NK-92 treated with Interleukin-12 subunit alpha and Interleukin-12 subunit beta, amount 100 ng/mL, for 24 hours (cell line): ENCODE data around the gene SBK1.
"Not testable (repeated sequence)": the region's sequence is repeated elsewhere in the genome, so short reads cannot be mapped to it uniquely, and the experiment has no call there.

Source experiments
- DNase-seq: peaks from one replicate; lab custom pipeline; 2025; lab: John Stamatoyannopoulos, UW

Gene SBK1

DNA sequence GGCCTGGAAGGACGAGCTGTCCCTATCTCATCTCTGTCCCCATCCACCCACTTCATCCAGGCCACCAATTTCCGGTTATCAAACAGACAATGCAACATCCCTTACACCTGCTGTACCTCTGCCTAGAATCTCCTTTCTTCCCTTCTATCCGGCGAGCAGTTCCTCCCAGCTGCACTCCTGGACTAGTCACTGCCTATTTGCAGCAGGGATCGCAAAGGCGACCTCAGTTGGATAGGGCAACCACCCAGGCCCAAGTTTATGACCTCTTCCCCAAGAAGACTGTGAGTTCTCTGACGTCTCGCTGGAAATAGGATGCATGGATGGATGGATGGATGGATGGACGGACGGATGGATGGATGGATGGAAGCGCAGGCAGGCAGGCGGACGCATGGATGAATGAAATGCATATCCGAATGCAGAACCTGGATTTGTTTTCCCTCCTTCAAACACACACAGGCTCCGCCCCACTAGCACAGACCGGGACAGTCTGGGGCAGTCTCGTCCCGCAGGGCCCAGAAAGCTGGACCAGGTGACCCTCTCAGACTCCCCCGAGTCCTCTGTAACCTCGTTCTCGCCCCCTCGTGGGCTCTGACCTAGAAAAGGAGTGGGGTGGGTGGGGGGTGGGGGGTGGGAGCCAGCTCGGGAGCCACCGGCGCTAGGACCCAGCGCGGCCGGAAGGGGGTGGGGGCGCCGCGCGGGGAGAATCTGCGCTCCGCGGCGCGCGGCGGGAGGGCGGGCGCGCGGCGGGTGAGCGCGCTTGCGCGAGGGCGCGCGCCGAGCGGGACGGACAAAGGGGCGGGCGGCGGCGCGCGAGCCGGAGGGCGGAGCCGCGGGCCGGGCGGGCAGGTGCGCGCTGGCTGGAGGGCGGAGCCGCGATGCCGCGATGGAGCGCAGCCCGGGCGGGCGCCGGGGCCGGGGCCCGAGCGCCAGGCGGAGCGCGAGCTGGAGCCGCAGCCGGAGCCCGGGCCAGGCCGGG is at the start of gene SBK1:
Gene SBK1, plus strand, starts transcription at position 875 of the 976 bp plus-strand sequence. CDS start 24,867 bp downstream, outside the sequence.
- DNase-seq, result peak; percentile 67

DNA sequence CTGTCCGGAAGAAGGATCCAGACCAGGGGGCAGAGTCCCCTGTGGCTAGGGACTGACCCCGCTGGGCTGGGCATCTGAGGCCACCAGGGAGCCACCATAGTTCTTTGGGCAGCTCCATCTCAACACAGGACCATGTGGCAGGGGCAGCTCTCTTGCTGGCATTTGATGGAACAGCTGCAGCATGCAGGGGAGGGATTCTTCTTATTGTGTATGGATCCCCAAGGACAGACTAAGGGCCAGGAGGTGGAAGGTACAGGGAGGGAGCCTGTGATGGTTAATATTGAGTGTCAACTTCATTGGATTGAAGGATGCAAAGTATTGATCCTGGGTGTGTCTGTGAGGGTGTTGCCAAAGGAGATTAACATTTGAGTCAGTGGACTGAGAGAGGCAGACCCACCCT is 42.8 kb upstream of the SBK1 start:
- not testable (repeated sequence) for DNase-seq

DNA sequence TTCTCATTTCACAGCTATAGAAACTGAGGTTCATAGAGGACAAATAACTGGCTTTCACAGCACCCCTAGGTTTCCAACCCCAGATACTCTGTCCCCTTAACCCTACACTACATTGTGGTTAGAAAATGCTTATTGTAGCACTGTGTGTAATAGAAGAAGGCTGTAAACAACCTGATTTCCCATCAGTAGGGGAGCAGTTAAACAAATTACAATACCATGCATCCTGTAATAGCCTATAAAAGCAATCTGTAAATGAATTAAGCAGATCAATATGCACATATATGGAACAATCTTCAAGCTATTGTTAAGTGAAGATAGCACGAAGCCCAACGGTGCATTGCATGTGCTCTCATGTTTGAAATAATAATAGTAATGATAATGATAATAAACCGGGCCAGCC is 41.3 kb upstream of the SBK1 start:
- no peak for DNase-seq

DNA sequence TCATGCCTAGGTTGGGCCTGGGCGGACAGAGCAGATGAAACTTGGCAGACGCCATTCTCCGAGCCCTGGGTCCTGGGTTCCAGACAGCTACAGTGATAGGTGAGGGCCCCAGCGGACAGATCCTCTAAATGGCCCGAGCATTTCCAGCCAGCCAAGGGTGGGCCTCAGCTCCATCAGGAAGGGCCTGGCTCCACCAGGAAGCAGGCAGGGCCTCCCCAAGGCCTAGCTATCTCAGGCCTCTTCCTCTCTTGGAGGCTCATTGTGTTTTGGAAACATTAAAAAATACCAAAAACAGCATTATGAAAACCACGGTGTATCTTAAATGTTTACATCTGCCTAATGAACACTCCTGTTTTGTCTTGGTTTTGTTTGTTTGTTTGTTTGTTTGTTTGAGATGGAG is 38.2 kb upstream of the SBK1 start:
- DNase-seq, result no peak

DNA sequence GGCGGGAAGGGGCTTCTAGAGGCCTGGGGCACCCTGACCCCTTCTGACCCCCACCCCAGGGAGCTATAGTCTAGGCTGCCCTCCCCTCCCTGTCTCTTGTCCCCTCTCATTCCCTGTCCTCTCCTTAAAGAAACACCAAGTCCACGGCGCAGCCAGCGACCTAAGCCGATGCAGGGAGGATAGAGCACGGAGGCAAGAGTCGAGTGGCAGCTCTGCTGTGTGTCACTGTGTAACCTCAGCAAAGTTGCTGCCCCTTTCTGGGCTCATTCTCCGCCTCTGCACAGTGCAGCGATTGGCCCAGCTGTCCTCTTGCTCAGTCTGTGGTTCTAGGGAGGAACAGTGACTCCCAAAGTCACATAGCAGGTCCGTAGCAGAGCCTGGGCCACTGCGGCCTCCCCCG is 36.5 kb upstream of the SBK1 start:
- DNase-seq, result no peak

DNA sequence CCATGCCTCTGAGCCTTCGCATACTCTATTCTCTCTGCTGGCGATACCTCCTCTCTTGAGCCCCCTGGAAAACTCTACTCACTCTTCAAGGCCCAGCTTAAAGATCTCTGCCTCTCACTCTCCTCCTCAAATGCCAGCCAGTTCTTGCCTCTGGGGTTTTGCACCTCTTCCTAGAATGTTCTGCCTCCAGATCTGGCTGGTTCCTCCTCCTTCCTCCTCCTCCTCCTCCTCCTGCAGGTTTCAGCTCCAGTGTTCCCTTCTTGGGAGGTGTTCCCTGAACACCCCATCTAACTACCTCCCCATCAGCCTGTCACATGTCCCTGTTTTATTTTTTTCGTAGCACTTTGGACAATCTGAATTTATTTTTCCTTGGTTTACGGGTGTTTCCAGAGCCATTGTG is 35.1 kb upstream of the SBK1 start:
- DNase-seq, result no peak

DNA sequence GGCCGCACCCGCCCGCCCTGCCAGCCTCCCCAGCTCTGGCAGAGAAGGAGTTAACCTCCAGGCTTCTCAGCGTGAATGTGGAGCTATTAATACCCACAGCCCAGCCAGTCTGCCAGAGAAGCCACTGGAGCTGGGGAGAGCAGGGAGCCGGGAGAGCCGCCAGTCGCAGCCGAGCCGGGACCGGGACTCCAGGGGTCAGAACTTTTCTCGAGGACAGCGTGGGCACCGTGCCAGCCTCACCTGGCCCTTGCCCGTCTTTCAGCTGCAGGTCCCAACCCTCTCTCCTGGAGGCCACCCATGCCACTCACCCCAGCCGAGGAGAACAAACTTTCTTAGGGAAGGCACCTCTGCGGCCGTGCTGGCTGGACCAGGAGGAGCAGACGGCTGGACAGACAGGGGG is 33.8 kb upstream of the SBK1 start:
- no peak for DNase-seq

DNA sequence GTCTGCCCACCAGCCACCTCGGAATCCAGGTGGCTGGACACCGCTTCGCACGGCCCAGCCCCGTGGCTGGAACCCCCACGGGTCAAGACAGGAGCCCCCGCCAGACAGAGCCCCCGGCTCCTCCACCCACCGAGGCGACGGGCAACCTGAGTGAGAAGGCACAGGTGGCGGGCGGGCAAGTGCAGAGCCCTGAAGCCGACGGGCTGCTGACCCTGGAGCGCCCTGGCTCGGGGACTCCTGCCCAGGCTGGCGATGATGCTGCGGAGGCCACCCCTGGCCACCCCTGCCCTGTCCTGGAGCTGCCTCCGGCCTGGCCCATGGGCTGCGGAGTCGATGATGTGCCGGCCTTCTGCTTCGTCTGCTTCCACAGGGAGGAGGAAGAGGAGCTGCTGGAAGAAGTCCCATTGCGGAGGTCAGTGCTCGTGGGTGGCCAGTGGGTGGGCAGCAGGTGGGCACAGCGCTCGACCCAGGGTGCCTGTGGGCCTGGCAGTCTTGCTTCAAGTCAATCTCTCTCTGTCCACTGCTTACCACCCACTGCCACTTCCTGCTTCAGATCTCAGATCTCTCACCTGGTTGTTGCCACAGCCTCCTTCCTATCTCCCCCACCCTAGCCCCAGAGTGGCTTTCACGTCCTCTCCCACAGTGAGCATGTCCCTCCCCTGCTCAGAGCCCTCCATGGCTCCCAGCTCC is 33.1 kb upstream of the SBK1 start:
- DNase-seq, result peak; percentile 12

DNA sequence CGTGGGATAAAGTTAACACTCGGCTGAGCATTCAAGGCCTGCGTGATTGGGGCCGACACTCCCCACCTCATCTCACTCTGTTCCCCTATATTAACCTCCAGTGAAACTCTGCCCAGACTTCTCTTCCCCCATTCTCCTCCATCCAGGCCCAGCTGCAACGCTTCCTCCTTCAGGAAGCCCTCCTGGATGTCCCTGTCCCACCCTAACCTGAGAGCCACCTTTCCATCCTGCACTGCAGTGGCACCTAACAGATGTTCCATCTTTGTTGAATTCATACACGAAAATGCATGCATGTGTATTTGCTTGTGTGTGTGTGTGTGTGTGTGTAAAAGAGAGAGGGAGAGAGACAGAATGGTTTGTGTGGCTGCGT is 32.6 kb upstream of the SBK1 start:
- no peak for DNase-seq

DNA sequence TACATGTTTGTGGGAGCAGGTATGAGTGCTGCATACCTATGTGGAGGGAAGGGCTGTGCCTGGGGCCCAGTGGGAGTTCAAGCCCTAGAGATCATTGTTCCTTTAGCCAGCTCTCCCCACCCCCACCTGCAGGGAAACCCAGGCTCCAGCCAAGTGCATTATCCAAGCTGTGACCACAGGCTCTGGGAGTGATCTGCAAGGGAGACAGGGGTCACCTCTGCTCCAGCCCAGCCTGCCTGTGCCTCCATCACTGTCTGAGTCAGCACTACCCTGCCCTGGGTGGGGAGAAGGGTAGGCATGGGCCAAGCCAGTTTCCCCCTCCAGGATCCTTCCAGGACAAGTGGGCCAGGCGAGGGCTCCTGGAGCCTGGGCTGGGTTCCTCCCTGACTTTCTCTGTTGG is 32.1 kb upstream of the SBK1 start:
- DNase-seq, result no peak

DNA sequence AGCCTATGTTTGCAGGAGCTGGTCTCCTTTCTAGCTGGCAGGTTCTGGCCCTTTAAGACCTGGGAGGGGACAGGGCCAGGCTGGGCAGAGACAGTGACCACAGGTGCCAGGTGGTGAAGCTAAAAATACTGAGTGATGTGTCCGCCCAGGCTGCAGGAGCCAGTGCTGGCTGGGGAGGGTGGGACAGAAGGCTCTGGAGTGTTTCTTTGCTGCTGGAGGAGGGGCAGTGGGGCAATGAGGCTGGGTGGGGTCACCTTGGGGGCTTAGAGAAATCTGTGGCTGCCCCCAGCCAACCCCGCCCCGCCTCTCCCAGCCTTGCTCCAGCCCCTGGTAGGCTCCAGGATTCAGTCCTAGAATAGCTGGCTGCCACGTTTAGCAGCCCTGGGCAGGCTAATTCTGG is 30.4 kb upstream of the SBK1 start:
- no peak for DNase-seq

DNA sequence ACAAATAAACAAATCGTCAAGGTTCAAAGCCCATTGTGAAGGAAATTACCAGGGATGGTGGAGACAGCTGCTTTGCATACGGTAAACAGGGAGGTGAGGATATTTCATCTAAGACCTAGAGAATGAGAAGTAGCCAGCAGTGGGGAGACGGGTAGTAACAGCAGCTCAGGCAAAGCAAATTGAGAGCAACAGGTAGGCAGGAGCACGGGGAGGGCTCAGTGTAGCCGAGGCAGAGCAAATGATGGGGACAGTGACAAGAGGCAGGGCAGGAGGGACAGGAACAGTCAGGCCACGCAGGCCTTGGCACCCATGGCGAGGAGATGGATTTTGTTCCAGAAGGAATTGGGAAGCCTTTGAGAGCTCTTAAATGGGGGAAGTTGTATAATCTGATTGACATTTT is 29.0 kb upstream of the SBK1 start:
- DNase-seq, result no peak

DNA sequence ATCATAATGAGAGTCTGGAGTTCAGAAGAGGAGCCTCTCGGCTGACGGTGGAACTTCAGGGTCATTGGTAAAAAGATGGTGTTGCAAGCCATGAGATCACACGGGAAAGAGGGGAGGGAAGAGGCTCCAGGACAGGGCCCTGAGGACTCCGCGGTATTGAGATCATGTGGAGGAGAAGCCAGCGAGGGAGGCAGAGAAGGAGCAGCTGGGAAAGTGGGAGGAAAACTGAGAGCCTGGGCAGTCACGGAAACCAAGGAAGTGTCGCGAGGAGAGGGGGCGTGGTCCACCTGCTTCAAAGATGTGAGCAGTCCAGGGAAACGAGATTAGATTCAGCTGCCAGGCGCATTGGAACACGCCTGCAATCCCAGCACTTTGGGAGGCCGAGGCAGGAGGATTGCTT is 27.7 kb upstream of the SBK1 start:
- DNase-seq, result no peak

DNA sequence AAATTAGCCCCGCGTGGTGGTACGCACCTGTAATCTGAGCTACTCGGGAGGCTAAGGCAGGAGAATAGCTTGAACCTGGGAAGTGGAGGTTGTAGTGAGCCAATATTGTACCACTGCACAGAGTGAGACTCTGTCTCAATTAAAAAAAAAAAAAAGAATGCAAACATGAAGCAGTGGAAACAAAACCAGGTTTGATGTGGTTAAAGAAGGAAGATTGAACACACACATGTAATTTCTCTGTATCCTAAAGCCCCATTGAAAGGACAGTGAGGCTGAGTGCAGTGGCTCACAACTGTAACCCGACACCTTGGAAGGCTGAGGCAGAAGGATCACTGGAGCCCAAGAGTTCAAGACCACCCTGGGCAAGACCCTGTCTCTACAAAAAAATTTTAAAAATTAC is 26.5 kb upstream of the SBK1 start:
- no peak for DNase-seq

DNA sequence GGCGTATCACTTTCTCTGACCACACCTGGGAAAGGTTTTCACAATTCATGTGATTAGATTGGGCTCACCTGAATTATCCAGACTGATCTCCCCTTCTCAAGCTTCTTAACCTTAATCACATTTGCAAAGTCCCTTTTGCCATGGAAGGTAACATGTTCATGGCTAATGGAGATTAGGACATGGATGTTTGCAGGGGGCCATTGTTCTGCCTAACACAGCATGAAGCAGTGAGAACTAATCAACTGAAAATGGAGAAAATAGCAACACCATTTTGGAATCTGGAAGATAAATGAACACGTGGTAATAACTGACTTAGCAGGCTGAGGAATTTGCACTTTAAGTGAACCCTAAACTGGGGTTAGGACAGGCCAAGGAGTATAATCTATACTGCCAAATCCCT is 25.0 kb upstream of the SBK1 start:
- DNase-seq, result no peak

DNA sequence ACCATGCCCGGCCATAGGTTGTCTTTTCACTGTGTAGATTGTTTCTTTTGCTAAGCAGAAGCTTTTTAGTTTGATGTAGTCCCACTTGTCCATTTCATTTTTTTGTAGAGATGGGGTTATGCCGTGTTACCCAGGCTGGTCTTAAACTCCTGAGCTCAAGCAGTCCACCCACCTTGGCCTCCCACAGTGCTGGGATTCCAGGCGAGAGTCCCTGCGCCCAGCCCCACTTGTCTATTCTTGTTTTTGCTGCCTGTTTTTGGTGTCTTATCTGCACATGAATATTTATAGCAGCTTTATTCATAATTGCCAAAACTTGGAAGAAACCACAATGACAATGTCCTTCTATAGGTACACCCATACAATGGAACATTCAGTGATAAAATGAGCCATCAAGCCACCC is 18.8 kb upstream of the SBK1 start:
- DNase-seq, result no peak

DNA sequence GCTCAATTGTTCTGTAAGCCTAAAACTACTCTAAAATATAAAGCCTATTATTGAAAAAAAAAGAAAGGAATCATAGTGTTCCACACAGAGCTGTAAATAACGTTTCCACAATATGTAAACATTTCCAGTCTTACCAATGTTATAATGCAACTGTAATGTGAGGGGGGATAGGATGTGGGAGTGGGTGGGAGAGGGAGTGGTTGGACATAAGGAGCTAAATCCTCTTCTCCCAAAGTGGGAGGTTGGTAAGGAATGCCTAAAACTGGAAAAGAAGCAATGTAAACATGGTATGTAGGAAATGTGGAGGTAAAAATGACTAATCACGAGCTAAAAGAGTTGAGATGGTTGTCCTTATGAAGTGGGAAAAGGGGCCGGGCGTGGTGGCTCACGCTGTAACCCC is 17.6 kb upstream of the SBK1 start:
- no peak for DNase-seq

DNA sequence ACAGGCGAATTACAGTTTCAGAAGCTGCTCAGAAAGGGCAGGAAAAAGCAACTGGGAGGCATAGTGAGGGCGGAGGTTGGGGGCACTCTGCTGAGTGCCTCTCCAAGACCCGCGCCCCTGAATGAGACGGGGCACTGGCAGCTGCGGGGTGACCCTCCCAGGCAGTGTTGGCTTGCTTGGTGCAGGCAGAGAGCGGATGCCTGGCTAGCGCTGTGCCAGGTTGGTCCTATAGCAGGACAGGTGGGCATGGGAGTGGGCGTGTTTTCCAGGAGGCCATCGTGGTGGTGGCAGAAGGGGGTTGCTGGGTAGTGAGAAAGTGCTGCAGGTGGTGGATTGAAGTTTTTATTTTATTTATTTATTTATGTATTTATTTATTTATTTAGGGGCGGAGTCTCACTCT is 16.0 kb upstream of the SBK1 start:
- DNase-seq, result no peak

DNA sequence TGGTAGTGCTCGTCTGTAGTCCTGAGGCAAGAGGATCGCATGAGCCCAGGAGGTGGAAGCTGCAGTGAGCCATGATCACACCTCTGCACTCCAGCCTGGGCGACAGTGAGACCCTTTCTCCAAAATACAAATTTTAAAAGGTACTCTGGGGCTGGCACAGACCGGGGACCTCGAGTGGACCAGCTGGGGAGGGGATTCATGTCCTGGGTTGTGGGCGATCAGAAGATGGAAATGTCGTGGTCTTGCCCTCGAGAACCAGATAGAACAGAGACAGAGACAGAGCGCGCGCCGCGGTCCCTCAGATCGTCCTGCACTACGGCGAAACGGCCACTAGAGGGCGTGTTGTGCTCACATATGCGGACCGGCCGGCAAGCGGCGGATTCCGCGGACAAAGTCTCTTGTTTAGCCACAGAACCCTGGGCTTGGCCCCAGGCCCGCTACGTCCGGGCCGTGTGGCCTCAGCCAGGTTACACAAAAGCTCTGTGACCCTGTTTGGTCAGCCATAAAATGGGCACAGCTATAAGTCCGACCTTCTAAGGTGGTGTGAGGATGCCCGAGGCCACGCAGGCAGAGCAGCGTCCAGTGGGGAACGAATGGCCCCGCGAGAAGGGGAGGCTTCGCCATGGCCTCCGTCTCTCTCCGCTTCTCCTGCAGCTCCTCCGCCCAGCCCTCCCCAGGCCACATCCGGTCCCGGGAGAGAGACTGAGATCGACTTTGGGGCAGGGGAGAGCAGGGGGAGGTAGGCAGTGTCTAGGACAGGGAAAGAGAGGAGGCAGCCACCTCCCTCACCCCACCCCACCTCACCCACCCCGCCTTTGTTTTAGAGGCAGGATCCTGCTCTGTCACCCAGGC is 14.6 kb upstream of the SBK1 start:
- DNase-seq, result peak; percentile 58

DNA sequence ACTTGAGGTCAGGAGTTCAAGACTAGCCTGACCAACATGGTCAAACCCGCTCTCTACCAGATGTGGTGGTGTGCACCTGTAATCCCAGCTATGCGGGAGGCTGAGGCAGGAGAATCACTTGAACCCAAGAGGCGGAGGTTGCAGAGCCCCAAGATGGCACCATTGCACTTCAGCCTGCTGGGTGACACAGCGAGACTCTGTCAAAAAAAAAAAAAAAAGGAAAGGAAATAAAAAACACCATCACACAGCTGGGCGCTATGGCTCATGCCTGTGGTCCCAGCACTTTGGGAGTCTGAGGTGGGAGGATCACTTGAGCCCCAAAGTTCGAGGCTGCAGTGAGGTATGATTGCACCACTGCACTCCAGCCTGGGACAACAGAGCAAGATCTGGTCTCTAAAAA is 13.3 kb upstream of the SBK1 start:
- DNase-seq, result no peak

DNA sequence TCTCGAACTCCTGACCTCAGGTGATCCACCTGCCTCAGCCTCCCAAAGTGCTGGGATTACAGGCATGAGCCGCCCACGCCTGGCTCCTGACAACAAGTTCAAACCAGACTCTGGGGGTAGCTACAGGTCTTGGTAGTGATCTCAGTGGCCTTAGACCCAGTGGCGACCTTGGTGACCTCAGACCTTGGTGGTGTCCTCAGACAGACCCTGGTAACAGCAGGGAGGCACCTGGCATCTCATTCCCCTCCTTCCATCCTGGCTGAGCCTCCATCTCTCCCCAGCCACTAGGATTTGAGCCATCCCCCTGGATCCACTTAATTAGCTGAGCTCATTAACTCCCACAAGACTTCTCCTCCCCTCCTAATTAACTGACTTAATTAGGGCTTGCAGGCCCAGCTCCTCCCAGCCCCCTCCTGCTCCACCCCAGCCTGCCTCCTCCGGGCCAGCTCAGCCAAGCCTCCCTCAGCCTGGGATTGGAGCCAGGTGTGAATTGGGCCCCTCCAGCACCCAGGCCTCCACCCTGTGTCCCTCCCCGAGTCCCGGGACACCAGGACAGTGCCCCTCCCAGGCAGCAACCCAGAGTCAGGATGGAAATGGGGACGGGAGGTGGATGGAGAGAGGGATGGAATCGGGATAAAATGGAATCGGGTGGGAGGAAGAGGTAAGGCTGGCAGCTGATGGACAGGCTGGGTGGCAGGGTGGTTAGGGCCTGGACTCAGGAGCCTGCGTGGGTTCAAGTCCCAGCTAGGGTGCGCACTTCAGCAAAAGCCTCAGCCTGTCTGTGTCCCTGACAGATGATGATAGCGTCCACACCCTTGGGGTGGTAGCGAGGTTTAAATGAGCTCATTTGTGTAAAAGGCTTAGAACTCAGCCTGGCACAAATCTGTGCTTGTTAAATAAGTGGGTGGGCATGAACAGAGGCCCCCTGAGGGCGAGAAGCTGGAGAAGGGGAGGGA is 11.2 kb upstream of the SBK1 start:
- no peak for DNase-seq
